HepG2 (cell line): Measurements from ENCODE around the gene OLFM2. TPM values are rescaled to one million over a fixed set of nuclear protein-coding genes. Genes with fewer than 3 reads are reported as not detected.
A peak's percentile ranks its signal among the peaks of the same experiment; 100 is the strongest.

Source experiments
- ATAC-seq: fragments of 200-7000 bp; cut with Tn5 transposase; 3 replicates; pipeline ENCODE4 v1.9.1; 2020; ENCODE audit warnings: mild to moderate bottlenecking, moderate library complexity
- BruUV-seq: library from RNA; stranded (reverse); fragments of 400-500 nt; replicated peaks from 2 replicates; lab custom pipeline; 2021; lab: Mats Ljungman, UMichigan
- CTCF ChIA-PET: fragments of 300-600 bp; formaldehyde crosslinking; extraction: SDS; loops from one replicate; lab custom pipeline; 2021; ENCODE audit warnings: low total read pairs, inconsistent platforms, low intra/inter-chr PET ratio; lab: Yijun Ruan, JAX
- POLR2A ChIA-PET: fragments of 350-600 bp; sonication (Branson Sonifier 250); formaldehyde crosslinking; loops from one replicate; lab custom pipeline; 2020; ENCODE audit warnings: antibody characterized with exemption, inconsistent platforms; lab: Yijun Ruan, JAX
- DNase-seq: peaks from one replicate; pipeline ENCODE4 v3.0.0-alpha.2; 2015; ENCODE audit warnings: low spot score
- FAIRE-seq: peaks from 3 replicates; lab custom pipeline; 2011; peaks lifted over from hg19 to GRCh38; lab: Jason Lieb, UNC
- H2AFZ ChIP-seq: one replicate; pipeline ENCODE4 v1.6.1; 2011; ENCODE audit warnings: low read length, inconsistent platforms
- H3K27ac ChIP-seq: fragments of 300-600 bp; 3 replicates; pipeline ENCODE4 v1.8.0; 2011; ENCODE audit warnings: mixed run types, mild to moderate bottlenecking, mixed read lengths, low read length, inconsistent platforms; ENCODE audit not compliant: insufficient read depth; ENCODE audit errors: extremely low read length
- H3K27me3 ChIP-seq, 2 experiments: fragments of 200-600 bp in 1 of 2; 2 replicates in 1 of 2; 3 replicates in 1 of 2; pipeline versions ENCODE4 v1.6.0 to v1.8.0; 2011; ENCODE audit warnings: low read length in 2 of 2, mild to moderate bottlenecking in 2 of 2, moderate library complexity in 2 of 2, inconsistent platforms in 1 of 2; ENCODE audit not compliant: insufficient read depth in 2 of 2, control insufficient read depth in 1 of 2
- H3K36me3 ChIP-seq, 2 experiments: fragments of 200-600 bp in 1 of 2; replicated peaks in 1 of 2; 2 replicates in 1 of 2; 3 replicates in 1 of 2; pipeline versions ENCODE4 v1.5.1 to v1.8.0; 2011; ENCODE audit warnings: low read length in 2 of 2, inconsistent platforms in 1 of 2; ENCODE audit not compliant: insufficient read depth in 2 of 2, control insufficient read depth in 1 of 2
- H3K4me1 ChIP-seq: 2 replicates; pipeline ENCODE4 v1.5.1; 2012; ENCODE audit warnings: low read length, inconsistent platforms; ENCODE audit not compliant: insufficient read depth
- H3K4me2 ChIP-seq: 2 replicates; pipeline ENCODE4 v1.6.0; 2011; ENCODE audit warnings: low read depth, low read length, inconsistent platforms
- H3K4me3 ChIP-seq, 3 experiments: fragments of 200-600 bp in 1 of 3; sonication (generic), shearing (Covaris generic) in 1 of 3; replicated peaks in 1 of 3; 2 replicates each; pipeline ENCODE4 v1.5.1; 2011 to 2016; ENCODE audit warnings: low read length in 3 of 3, inconsistent platforms in 2 of 3, low read depth in 2 of 3, mild to moderate bottlenecking in 2 of 3, control low read depth in 1 of 3, mixed read lengths in 1 of 3; ENCODE audit not compliant: insufficient read depth in 1 of 3
- H3K79me2 ChIP-seq: one replicate; pipeline ENCODE4 v1.6.1; 2011; ENCODE audit warnings: low read length, inconsistent platforms; ENCODE audit not compliant: insufficient read depth
- H3K9ac ChIP-seq: 2 replicates; pipeline ENCODE4 v1.6.0; 2011; ENCODE audit warnings: mild to moderate bottlenecking, low read depth, low read length, inconsistent platforms; ENCODE audit not compliant: insufficient read depth
- H3K9me3 ChIP-seq: 2 replicates; pipeline ENCODE4 v1.5.1; 2012; ENCODE audit warnings: mild to moderate bottlenecking, low read length
- H4K20me1 ChIP-seq: 2 replicates; pipeline ENCODE4 v1.6.0; 2011; ENCODE audit warnings: inconsistent platforms, mild to moderate bottlenecking, low read length, moderate library complexity; ENCODE audit not compliant: insufficient read depth
- FOXA1 ChIP-seq, 2 experiments: fragments of 450-650 bp in 1 of 2; sonication (generic) in 1 of 2; formaldehyde crosslinking in 1 of 2; IDR thresholded peaks; 2 replicates each; pipeline versions ENCODE4 v1.4.0 to v1.6.1; 2016 to 2020; ENCODE audit warnings: missing genetic modification reagents in 1 of 2
- FUBP1 ChIP-seq: sonication (generic); formaldehyde crosslinking; IDR thresholded peaks from 2 replicates; pipeline ENCODE4 v1.5.1; 2020; ENCODE audit warnings: missing genetic modification reagents, mild to moderate bottlenecking, borderline replicate concordance
- MTA3 ChIP-seq: sonication (generic); formaldehyde crosslinking; IDR thresholded peaks from 2 replicates; pipeline ENCODE4 v1.4.0; 2020; ENCODE audit warnings: missing genetic modification reagents
- NFYC ChIP-seq: IDR thresholded peaks from 2 replicates; pipeline ENCODE4 v1.6.1; 2016; ENCODE audit warnings: missing genetic modification reagents, missing compliant biosample characterization
- PTBP1 ChIP-seq: fragments of 200-400 bp; formaldehyde crosslinking; IDR thresholded peaks from 2 replicates; pipeline ENCODE4 v1.6.1; 2018; ENCODE audit warnings: low read length, low read depth; ENCODE audit not compliant: poor library complexity, severe bottlenecking
- REXO4 ChIP-seq: sonication (generic); formaldehyde crosslinking; IDR thresholded peaks from 2 replicates; pipeline ENCODE4 v1.8.0; 2022; ENCODE audit warnings: missing genetic modification reagents, mild to moderate bottlenecking, borderline replicate concordance
- SUZ12 ChIP-seq: fragments of 150-350 bp; IDR thresholded peaks from 2 replicates; pipeline ENCODE4 v1.6.1; 2014; ENCODE audit warnings: low read depth, low read length
- ZC3H4 ChIP-seq: sonication (generic); formaldehyde crosslinking; IDR thresholded peaks from 2 replicates; pipeline ENCODE4 v1.4.0; 2020; ENCODE audit warnings: missing genetic modification reagents, borderline replicate concordance
- ZNF383 ChIP-seq: sonication (generic); formaldehyde crosslinking; IDR thresholded peaks from 2 replicates; pipeline ENCODE4 v1.4.0; 2020; ENCODE audit warnings: missing genetic modification reagents, mild to moderate bottlenecking, borderline replicate concordance
- ZNF446 ChIP-seq: sonication (generic); formaldehyde crosslinking; IDR thresholded peaks from 2 replicates; pipeline ENCODE4 v1.5.0; 2020; ENCODE audit warnings: mild to moderate bottlenecking, missing genetic modification reagents
- ZNF496 ChIP-seq: sonication (generic); formaldehyde crosslinking; IDR thresholded peaks from 2 replicates; pipeline ENCODE4 v1.8.1; 2023; ENCODE audit warnings: mild to moderate bottlenecking, moderate library complexity, missing genetic modification reagents; ENCODE audit not compliant: insufficient replicate concordance
- ZNF629 ChIP-seq: sonication (generic); formaldehyde crosslinking; conservative IDR thresholded peaks from 2 replicates; pipeline ENCODE4 v1.5.0; 2020; ENCODE audit warnings: missing genetic modification reagents
- ZNF790 ChIP-seq: sonication (generic); formaldehyde crosslinking; IDR thresholded peaks from 2 replicates; pipeline ENCODE4 v1.8.0; 2022; ENCODE audit warnings: missing genetic modification reagents, mild to moderate bottlenecking, borderline replicate concordance
- WGBS: methylation state at CpG from one replicate; pipeline ENCODE4 v1.1.6; 2017; ENCODE audit warnings: low lambda C conversion rate; 5-methylcytosine and 5-hydroxymethylcytosine counted together
- in situ Hi-C: cut with HindIII; loops from 2 replicates; pipeline ENCODE4 v1.10.0; 2017; ENCODE audit warnings: low pct_unique_long_range_greater_than_20kb; ENCODE audit not compliant: extremely low pct_ligation_motif_present
- intact Hi-C: fragments of 100-400 bp; cut with micrococcal nuclease; formaldehyde crosslinking; loops from one replicate; pipeline ENCODE4 v1.10.0; 2022; ENCODE audit not compliant: unreplicated experiment
- polyA plus RNA-seq, 8 experiments: library from polyadenylated mRNA; depleted of rRNA in 3 of 8; stranded (reverse) in 7 of 8; unstranded in 1 of 8; fragments of >200 nt; fragmentation: Illumina TruSeq in 4 of 8; extraction: Trizol in 4 of 8; gene quantifications; 2 replicates each; pipeline versions ENCODE4 v1.2.1 to v1.2.3, GENCODE V29; 2011 to 2016; ENCODE audit warnings: low read depth in 4 of 8, missing spikeins in 1 of 8, mixed read lengths in 1 of 8; ENCODE audit not compliant: insufficient read depth in 1 of 8
- total RNA-seq, 5 experiments: library from RNA; depleted of rRNA; stranded (reverse); fragments of >200 nt; fragmentation: Illumina TruSeq; extraction: Trizol; gene quantifications; 2 replicates each; pipeline ENCODE4 v1.2.3, GENCODE V29; 2016; ENCODE audit warnings: low read depth in 1 of 5
- TF ChIP-seq, protein P1 (sequence below): IDR thresholded peaks from 2 replicates; pipeline ENCODE4 v1.6.1; 2016; ENCODE audit warnings: low read depth, control low read depth

The OLFM2 gene
- total and polyA plus RNA-seq, 2 of the 13 experiments (the other 11 are each of a cell fraction or from before 2014, with no cell fraction given): 0.20 to 0.51 TPM

GRCh38 chr19:9872618-9873242, 63.6 kb downstream of the OLFM2 start:
- no peak overlapping the region for H3K4me2 ChIP-seq
- H3K79me2 ChIP-seq: no peaks in the 10 kb centered on the region
- H2AFZ ChIP-seq: no peak overlapping the region
- intact Hi-C loops (no loop called here), in situ Hi-C loops (no loop called here)
- ChIA-PET POLR2A (no interaction called here), CTCF (no interaction called here)
- peaks cover 17% of the 10 kb centered on the region for H3K4me1 ChIP-seq
- no TSS peak for BruUV-seq
- no peak overlapping the region for H3K9ac ChIP-seq
- no peaks in the 10 kb centered on the region for H4K20me1 ChIP-seq
- H3K27me3 ChIP-seq: peaks cover 0 to 3% of the 10 kb centered on the region in 2 experiments; a peak in 1 of 5 replicates
- H3K9me3 ChIP-seq: no peaks in the 10 kb centered on the region
- DNase-seq (no peak), ATAC-seq (no peak), FAIRE-seq (no peak)
- H3K36me3 ChIP-seq: no peaks in the 10 kb centered on the region
- H3K4me3 ChIP-seq: no peak overlapping the region
- TF ChIP-seq ZNF790 (no peak), ZNF383 (no peak), ZC3H4 (CRISPR knock-in tag) (no peak), ZNF629 (peak; percentile 54; the same call in 1 of the 2 replicates), NFYC (no peak)
- no peak overlapping the region for H3K27ac ChIP-seq
- 74% methylated on average over 8 of the region's 8 CpGs for WGBS

DNA sequence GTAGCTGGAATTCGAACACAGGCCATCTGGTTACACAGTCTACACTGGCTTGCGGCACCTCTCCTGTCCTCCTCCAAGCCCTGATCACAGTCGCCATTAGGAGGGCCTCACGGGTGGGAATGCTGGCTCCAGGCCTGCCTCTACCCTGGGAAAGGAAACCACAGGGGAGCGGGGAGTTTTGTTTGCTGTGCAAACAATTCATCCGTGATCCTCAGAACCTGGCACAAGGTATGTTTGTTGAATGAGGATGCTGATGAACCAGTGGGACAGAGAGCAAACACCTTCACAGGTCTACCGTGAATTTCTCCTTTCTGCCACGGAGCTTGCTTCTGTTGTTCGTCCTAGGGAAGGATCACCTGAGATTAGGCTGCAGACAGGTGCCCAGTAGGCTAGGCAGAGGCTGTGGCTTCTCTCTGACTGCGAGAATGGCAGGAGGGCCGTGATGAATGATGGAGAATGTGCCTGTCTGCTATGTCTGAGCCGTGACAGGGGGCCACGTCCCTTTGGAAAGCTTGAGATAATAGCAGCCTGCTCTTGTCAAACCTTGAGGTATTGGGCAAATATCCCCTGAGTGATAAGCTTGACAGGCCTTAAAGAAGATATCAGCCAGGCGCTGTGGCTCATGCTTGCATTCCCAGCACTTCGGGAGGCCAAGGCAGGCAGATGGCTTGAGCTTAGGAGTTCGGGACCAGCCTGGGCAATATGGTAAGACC, 64.5 kb downstream of the OLFM2 start:
- H3K27me3 ChIP-seq: peaks cover 0 to 4% of the 10 kb centered on the region in 2 experiments; a peak in 1 of 5 replicates
- ATAC-seq (peak; percentile 85), FAIRE-seq (peak; percentile 94), DNase-seq (peak; percentile 79)
- intact Hi-C loops (no loop called here), in situ Hi-C loops (no loop called here)
- peaks cover 17% of the 10 kb centered on the region for H3K4me1 ChIP-seq
- no peak overlapping the region for H2AFZ ChIP-seq
- no peaks in the 10 kb centered on the region for H3K9me3 ChIP-seq
- 5% methylated on average over 13 of the region's 16 CpGs for WGBS
- H3K4me2 ChIP-seq: peak overlapping the region; percentile 54
- H4K20me1 ChIP-seq: no peaks in the 10 kb centered on the region
- no peak overlapping the region for H3K27ac ChIP-seq
- POLR2A ChIA-PET: no interaction called here
- H3K36me3 ChIP-seq: no peaks in the 10 kb centered on the region
- CTCF ChIA-PET: no interaction called here
- no peak overlapping the region for H3K9ac ChIP-seq
- no TSS peak for BruUV-seq
- H3K79me2 ChIP-seq: no peaks in the 10 kb centered on the region
- H3K4me3 ChIP-seq: no peak overlapping the region
- TF ChIP-seq REXO4 (no peak), FUBP1 (CRISPR knock-in tag) (no peak), MTA3 (CRISPR knock-in tag) (no peak), ZNF496 (CRISPR knock-in tag) (no peak), ZNF446 (CRISPR knock-in tag) (no peak), SUZ12 (no peak), PTBP1 (no peak), FOXA1 (IDR thresholded peaks at IDR 0.05) (no peak), FOXA1 (CRISPR knock-in tag; IDR thresholded peaks at IDR 0.05) (peak; percentile 35; the same call in 1 of the 2 replicates)
- TF ChIP-seq, protein P1, sequence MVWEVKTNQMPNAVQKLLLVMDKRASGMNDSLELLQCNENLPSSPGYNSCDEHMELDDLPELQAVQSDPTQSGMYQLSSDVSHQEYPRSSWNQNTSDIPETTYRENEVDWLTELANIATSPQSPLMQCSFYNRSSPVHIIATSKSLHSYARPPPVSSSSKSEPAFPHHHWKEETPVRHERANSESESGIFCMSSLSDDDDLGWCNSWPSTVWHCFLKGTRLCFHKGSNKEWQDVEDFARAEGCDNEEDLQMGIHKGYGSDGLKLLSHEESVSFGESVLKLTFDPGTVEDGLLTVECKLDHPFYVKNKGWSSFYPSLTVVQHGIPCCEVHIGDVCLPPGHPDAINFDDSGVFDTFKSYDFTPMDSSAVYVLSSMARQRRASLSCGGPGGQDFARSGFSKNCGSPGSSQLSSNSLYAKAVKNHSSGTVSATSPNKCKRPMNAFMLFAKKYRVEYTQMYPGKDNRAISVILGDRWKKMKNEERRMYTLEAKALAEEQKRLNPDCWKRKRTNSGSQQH (CRISPR knock-in tag): no peak
